HL-60/S4 (cell line): Measurements from ENCODE around the gene BCL2A1.
"Not testable (repeated sequence)": the region's sequence is repeated elsewhere in the genome, so short reads cannot be mapped to it uniquely, and the experiment has no call there.

Source experiments
- in situ Hi-C: fragments of 300-500 bp; cut with MboI; formaldehyde crosslinking; loops from 2 replicates; pipeline ENCODE4 v1.14.3; 2022; ENCODE audit warnings: low sequenced_read_pairs

Gene BCL2A1

GRCh38 chr15:79970624-79971434 lies at the start of gene BCL2A1:
Gene BCL2A1 (minus strand): TSS chr15:79971196. CDS start chr15:79971119, 77 bp downstream.
- in situ Hi-C loops, result no loop called here

- in situ Hi-C loops, result no loop called here
These were observed 49.7 kb upstream of the BCL2A1 start for GRCh38 chr15:80020731-80021130.

GRCh38 chr15:80020149-80020548 lies 49.2 kb upstream of the BCL2A1 start:
- in situ Hi-C loops, result not testable (repeated sequence)

GRCh38 chr15:80019168-80019745 lies 48.3 kb upstream of the BCL2A1 start:
- in situ Hi-C loops, result no loop called here

- in situ Hi-C loops, result not testable (repeated sequence)
These were observed 46.1 kb upstream of the BCL2A1 start for GRCh38 chr15:80017139-80017538.

- in situ Hi-C loops, result not testable (repeated sequence)
These were observed 45.5 kb upstream of the BCL2A1 start for GRCh38 chr15:80016506-80016905.

GRCh38 chr15:80015156-80015555 lies 44.2 kb upstream of the BCL2A1 start:
- in situ Hi-C loops, result no loop called here

- in situ Hi-C loops, result not testable (repeated sequence)
These were observed 43.2 kb upstream of the BCL2A1 start for GRCh38 chr15:80014186-80014585.

- in situ Hi-C loops, result no loop called here
These were observed 41.2 kb upstream of the BCL2A1 start for GRCh38 chr15:80012060-80012726.

- in situ Hi-C loops, result no loop called here
These were observed 40.6 kb upstream of the BCL2A1 start for GRCh38 chr15:80011596-80011995.

- in situ Hi-C loops, result not testable (repeated sequence)
These were observed 40.1 kb upstream of the BCL2A1 start for GRCh38 chr15:80011041-80011523.

GRCh38 chr15:80010131-80010673 lies 39.2 kb upstream of the BCL2A1 start:
- in situ Hi-C loops, result no loop called here

- in situ Hi-C loops, result no loop called here
These were observed 36.5 kb upstream of the BCL2A1 start for GRCh38 chr15:80007532-80007931.

- in situ Hi-C loops, result no loop called here
These were observed 36.0 kb upstream of the BCL2A1 start for GRCh38 chr15:80006946-80007345.

GRCh38 chr15:80003934-80004472 lies 33.0 kb upstream of the BCL2A1 start:
- in situ Hi-C loops, result no loop called here

- in situ Hi-C loops, result no loop called here
These were observed 32.2 kb upstream of the BCL2A1 start for GRCh38 chr15:80003171-80003570.

- in situ Hi-C loops, result no loop called here
These were observed 31.3 kb upstream of the BCL2A1 start for GRCh38 chr15:80002267-80002666.

GRCh38 chr15:79994615-79995014 lies 23.6 kb upstream of the BCL2A1 start:
- in situ Hi-C loops, result loop anchor here (10.0 kb wide), 1 partner anchor 110 kb away; no protein-coding TSS in a partner anchor

- in situ Hi-C loops, result loop anchor here (10.0 kb wide), 1 partner anchor 107 kb away; no protein-coding TSS in a partner anchor
These were observed 20.8 kb upstream of the BCL2A1 start for GRCh38 chr15:79991826-79992225.

GRCh38 chr15:79990997-79991334 lies 20.0 kb upstream of the BCL2A1 start:
- in situ Hi-C loops, result loop anchor here (10.0 kb wide), 1 partner anchor 106 kb away; no protein-coding TSS in a partner anchor
